Activated CD4-positive, CD25-positive, alpha-beta regulatory T cell (primary cell): ENCODE results near the gene TJP1.
"Not testable (repeated sequence)": the region's sequence is repeated elsewhere in the genome, so short reads cannot be mapped to it uniquely, and the experiment has no call there.

Source experiments
- DNase-seq, 4 experiments: peaks; one replicate each; lab custom pipeline; 2025; lab: John Stamatoyannopoulos, UW

TJP1 gene

GRCh38 chr15:29753506-29753905, 68.8 kb downstream of the TJP1 start:
- DNase-seq: no peak

DNA sequence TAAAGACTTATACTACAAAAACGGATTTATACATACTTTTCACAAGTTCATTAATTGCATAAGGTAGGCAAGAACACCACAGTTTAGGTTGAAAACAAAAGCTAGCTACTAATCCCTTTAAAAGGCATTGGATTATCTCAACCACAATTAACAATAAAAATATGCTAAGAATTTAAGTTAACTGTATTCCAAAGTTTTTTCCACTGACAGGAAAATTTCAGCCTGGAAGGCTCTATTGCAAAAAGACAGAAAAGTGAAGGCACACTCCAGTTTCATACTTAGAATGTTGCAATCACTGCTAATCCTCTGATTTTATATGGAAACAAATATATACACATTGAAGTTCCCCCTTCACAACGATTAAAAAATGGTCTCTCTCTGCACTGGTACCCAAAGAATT, 71.5 kb downstream of the TJP1 start:
- no peak for DNase-seq

- no peak for DNase-seq
Measured at GRCh38 chr15:29749365-29750086, 72.7 kb downstream of the TJP1 start.

DNA sequence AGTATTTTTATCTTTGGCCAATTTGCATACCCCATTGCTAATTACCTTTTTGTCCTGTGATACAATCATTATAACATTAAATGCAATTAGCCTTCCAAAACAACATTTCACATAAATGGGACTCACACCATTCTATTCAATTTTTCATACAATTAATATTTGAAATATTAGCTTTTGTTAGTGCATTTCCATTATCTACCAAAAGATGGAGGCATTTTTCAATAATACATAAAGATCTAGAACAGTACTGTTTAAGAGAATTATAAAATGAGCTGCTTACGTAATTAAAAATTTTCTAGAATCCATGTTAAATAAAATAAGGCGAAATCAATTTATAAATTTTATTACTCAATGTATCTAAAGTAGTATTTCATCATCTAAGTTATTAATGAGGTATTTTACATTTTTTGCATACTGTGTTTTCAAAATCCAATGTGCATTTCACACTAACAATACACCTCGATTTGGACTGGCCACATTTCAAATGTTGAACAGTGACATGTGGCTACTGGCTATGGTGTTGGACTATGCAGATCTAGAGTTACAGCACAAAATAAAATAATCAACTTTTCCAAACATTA, 74.3 kb downstream of the TJP1 start:
- DNase-seq: no peak

GRCh38 chr15:29743475-29743874, 78.8 kb downstream of the TJP1 start:
- no peak for DNase-seq

- DNase-seq: no peak
Measured at GRCh38 chr15:29740692-29741311, 81.5 kb downstream of the TJP1 start.

GRCh38 chr15:29736744-29737020, 85.6 kb downstream of the TJP1 start:
- DNase-seq: no peak

- no peak for DNase-seq
Measured at GRCh38 chr15:29736012-29736743, 86.1 kb downstream of the TJP1 start.

GRCh38 chr15:29734917-29735572, 87.2 kb downstream of the TJP1 start:
- no peak for DNase-seq

DNA sequence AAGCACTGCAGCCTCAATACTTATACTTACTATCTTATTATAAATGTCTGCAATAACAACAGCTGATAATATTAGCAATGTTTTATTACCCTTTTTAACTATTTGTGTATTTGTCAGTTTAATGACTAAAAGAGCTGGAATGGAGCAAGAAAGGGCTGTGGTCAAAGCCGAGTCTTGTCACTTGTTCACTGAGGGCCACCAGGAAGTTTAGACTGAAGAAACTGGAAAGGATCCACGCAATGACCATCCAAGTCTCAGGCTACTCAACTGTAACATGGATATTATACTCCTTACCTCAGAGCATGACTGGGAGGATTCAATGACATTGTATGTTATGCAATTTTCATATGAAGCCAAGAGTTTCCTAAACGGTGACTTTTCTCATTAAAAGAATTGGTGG, 90.4 kb downstream of the TJP1 start:
- no peak for DNase-seq

- not testable (repeated sequence) for DNase-seq
Measured at GRCh38 chr15:29730471-29730870, 91.8 kb downstream of the TJP1 start.

DNA sequence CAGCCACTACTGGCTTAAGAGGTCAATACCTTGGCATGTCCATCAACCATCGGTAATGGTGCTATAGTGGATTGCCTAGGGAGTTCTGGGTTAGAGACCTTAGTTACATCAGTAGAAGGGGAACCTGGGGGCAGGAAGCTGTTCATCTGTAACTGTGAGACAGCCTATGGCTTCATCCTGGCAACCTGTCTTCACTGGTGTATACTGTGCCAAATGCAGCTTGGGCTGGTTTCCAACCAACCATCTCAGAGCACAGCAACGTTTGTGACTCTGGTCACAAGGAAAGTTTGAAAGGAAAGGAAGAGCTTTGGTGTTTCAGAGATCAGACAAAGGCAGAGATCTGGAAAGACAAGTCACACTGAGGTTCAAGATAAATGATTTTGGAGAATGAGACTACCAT, 93.8 kb downstream of the TJP1 start:
- DNase-seq: no peak

DNA sequence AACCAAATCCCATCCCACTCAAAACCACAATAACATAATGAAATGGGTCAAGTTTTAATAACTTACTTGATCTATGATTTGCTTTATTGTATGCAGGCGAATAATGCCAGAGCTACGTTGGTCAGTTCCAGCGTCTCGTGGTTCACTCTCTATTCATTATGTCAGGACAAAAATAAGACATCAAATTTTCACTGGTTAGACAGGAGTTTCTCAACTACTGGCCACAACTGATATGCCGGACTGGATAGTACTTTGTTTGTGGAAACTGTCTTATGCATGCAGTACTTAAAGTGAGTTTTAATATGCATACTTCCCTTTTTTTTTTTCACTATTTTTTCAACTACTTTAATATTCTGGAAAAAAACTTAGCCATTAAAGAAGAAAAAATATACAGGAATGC, 94.4 kb downstream of the TJP1 start:
- no peak for DNase-seq

GRCh38 chr15:29726553-29726952, 95.7 kb downstream of the TJP1 start:
- DNase-seq: no peak

- DNase-seq: no peak
Measured at GRCh38 chr15:29724026-29724425, 98.2 kb downstream of the TJP1 start.

DNA sequence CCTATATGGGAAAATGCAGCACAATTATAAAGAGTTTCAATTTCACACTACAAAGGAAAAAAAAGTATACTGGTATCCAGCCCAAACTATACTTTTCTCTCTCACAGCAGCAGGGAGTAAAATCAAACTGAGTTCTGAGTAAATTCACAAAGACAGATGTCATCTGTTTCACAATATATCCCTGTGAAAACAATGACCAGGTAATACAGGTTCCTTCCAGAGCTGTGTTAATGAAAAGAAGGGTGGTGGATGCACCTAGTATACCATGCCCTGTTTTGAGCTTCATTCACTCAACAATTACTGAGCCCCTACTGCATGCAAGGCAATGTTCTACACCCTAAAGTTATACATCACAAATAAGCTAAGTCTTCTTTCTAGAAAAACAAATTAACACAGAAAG, 108.5 kb downstream of the TJP1 start:
- no peak for DNase-seq

GRCh38 chr15:29712149-29712885, 110.0 kb downstream of the TJP1 start:
- no peak for DNase-seq

DNA sequence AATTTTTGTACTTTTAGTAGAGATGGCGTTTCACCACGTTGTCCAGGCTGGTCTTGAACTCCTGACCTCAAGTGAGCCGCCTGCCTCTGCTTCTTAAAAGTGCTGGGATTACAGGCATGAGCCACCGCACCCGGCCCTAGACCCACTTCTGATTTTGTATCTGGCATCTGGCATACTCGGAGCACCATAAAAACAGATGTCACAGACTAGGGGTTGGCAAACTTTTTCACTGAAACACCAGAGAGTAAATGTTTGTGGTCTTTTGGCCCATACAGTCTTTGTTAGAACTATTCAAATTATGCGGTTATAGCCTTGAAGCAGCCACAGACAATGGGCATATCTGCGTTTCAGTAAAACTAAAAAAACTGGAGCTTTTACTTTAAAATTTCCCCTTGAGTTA, 110.7 kb downstream of the TJP1 start:
- no peak for DNase-seq

GRCh38 chr15:29708519-29708918, 113.7 kb downstream of the TJP1 start:
- DNase-seq: no peak

DNA sequence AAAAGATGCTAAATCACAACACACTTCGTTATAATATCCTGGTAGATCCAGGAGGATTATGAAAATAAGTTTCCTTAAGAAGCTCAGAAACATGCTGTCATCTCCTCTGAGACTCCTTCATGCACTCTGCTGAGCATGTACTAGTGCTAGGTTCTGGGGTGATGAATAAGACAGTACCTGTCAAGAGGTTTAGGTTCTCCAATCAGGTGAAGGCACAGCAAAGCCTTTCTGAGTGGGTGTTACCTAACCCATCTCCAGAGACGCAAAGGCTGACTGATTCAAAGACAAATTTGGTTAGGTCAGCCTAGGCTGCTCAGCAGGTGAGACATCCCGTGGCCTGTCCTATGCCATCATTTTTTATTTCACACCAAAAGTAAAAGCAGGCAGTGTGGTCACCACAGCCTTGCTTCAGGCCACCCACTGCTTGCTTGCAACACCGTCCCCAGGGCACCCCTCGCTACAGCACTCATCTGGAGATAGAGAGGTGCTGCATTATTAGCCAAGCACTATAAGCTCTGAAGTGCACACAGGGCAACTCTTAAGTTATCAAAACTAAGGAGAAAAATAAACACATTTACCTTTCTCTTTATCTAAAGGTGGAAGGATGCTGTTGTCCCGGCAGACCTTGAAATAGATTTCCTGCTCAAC, 117.2 kb downstream of the TJP1 start:
- no peak for DNase-seq

DNA sequence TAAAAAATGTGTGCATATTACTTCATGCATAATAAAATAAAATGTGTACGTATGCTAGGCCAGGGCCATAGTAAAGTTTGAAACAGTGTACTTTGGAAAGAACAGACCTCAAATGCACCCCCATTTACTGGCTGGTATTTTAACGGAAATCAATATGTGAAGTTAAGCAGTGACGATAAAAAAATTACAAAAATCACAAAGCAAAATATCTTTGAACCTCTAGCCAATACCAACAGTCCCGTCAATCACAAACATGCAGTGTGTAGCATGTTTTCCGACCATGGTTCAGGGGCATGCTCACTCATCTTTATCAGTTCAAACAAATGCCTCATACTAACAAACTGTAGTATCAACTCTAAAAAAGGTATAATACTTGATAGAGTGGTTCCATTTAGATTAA, 121.1 kb downstream of the TJP1 start:
- DNase-seq: no peak
